Anterior cingulate cortex (tissue), 58 donors: Measurements from ENCODE around the gene PGRMC1.
"Not testable (repeated sequence)": the region's sequence is repeated elsewhere in the genome, so short reads cannot be mapped to it uniquely, and the experiment has no call there.

ENCODE experiments used
- DNase-seq, 58 donors: peaks; one replicate each; lab custom pipeline; 2025; lab: John Stamatoyannopoulos, UW

PGRMC1 gene

GRCh38 chrX:119235872-119236622 lies at the start of gene PGRMC1:
TSS of gene PGRMC1 (plus strand) at chrX:119236285. CDS start at chrX:119236364, 79 bp downstream.
- peak in 56 of 58 donors; percentile 8 to 81 (median 66) for DNase-seq

GRCh38 chrX:119186763-119187162 lies 49.3 kb upstream of the PGRMC1 start:
- no peak for DNase-seq

- no peak for DNase-seq
Measured at GRCh38 chrX:119187298-119187697, 48.8 kb upstream of the PGRMC1 start.

GRCh38 chrX:119189115-119189514 lies 47.0 kb upstream of the PGRMC1 start:
- DNase-seq: no peak

- DNase-seq: peak in 7 of 58 donors; percentile 0 to 11 (median 1)
Measured at GRCh38 chrX:119189595-119189994, 46.5 kb upstream of the PGRMC1 start.

GRCh38 chrX:119190091-119190681 lies 45.9 kb upstream of the PGRMC1 start:
- DNase-seq: peak in 2 of 58 donors; percentile 1 to 14

GRCh38 chrX:119190831-119191230 lies 45.3 kb upstream of the PGRMC1 start:
- peak in 5 of 58 donors; percentile 1 to 14 (median 1) for DNase-seq

GRCh38 chrX:119194621-119195020 lies 41.5 kb upstream of the PGRMC1 start:
- DNase-seq: no peak

- DNase-seq: no peak
Measured at GRCh38 chrX:119201570-119201969, 34.5 kb upstream of the PGRMC1 start.

- DNase-seq: no peak
Measured at GRCh38 chrX:119206203-119206602, 29.9 kb upstream of the PGRMC1 start.

GRCh38 chrX:119207483-119207882 lies 28.6 kb upstream of the PGRMC1 start:
- DNase-seq: not testable (repeated sequence)

- DNase-seq: no peak
Measured at GRCh38 chrX:119208401-119209057, 27.6 kb upstream of the PGRMC1 start.

- not testable (repeated sequence) for DNase-seq
Measured at GRCh38 chrX:119210931-119211648, 25.0 kb upstream of the PGRMC1 start.

- no peak for DNase-seq
Measured at GRCh38 chrX:119211649-119212014, 24.5 kb upstream of the PGRMC1 start.

GRCh38 chrX:119218198-119218597 lies 17.9 kb upstream of the PGRMC1 start:
- no peak for DNase-seq

GRCh38 chrX:119222932-119223331 lies 13.2 kb upstream of the PGRMC1 start:
- DNase-seq: no peak

GRCh38 chrX:119223783-119224182 lies 12.3 kb upstream of the PGRMC1 start:
- no peak for DNase-seq

GRCh38 chrX:119226446-119226845 lies 9.6 kb upstream of the PGRMC1 start:
- DNase-seq: no peak

- no peak for DNase-seq
Measured at GRCh38 chrX:119228512-119229252, 7.4 kb upstream of the PGRMC1 start.

- DNase-seq: no peak
Measured at GRCh38 chrX:119229253-119229615, 6.9 kb upstream of the PGRMC1 start.
